HepG2 (cell line): Measurements from ENCODE around the gene A4GNT. TPM values are rescaled to one million over a fixed set of nuclear protein-coding genes. Genes with fewer than 3 reads are reported as not detected.

Experiments used
- ATF5 ChIP-seq: sonication (generic); formaldehyde crosslinking; IDR thresholded peaks from 2 replicates; pipeline ENCODE4 v1.4.0; 2020; ENCODE audit warnings: mild to moderate bottlenecking, low read depth, missing genetic modification reagents
- EP300 ChIP-seq, 3 experiments: sonication (generic) in 1 of 3; formaldehyde crosslinking in 1 of 3; IDR thresholded peaks; 2 replicates each; pipeline versions ENCODE4 v1.5.1 to v1.6.1; 2011 to 2020; ENCODE audit warnings: low read depth in 2 of 3, low read length in 2 of 3, borderline replicate concordance in 1 of 3, improper control_type of control experiment in 1 of 3, mild to moderate bottlenecking in 1 of 3, missing genetic modification reagents in 1 of 3, moderate library complexity in 1 of 3
- GABPB1 ChIP-seq: IDR thresholded peaks from 2 replicates; pipeline ENCODE4 v1.6.1; 2016; ENCODE audit warnings: mild to moderate bottlenecking, missing genetic modification reagents, moderate library complexity, missing compliant biosample characterization
- NONO ChIP-seq, 2 experiments: fragments of 450-650 bp in 1 of 2; sonication (generic) in 1 of 2; formaldehyde crosslinking in 1 of 2; IDR thresholded peaks in 1 of 2; conservative IDR thresholded peaks in 1 of 2; 2 replicates each; pipeline versions ENCODE4 v1.6.1 to v1.8.0; 2017 to 2022; ENCODE audit warnings: mild to moderate bottlenecking in 1 of 2, missing genetic modification reagents in 1 of 2, moderate library complexity in 1 of 2
- PRMT3 ChIP-seq: sonication (generic); formaldehyde crosslinking; IDR thresholded peaks from 2 replicates; pipeline ENCODE4 v1.8.1; 2022; ENCODE audit warnings: low read depth, mild to moderate bottlenecking, moderate library complexity, missing genetic modification reagents, borderline replicate concordance
- TFDP2 ChIP-seq: sonication (generic); formaldehyde crosslinking; IDR thresholded peaks from 2 replicates; pipeline ENCODE4 v1.4.0; 2020; ENCODE audit warnings: missing genetic modification reagents
- TOPORS ChIP-seq: sonication (generic); formaldehyde crosslinking; IDR thresholded peaks from 2 replicates; pipeline ENCODE4 v1.8.0; 2023; ENCODE audit warnings: mild to moderate bottlenecking, missing genetic modification reagents
- YEATS4 ChIP-seq: sonication (generic); formaldehyde crosslinking; IDR thresholded peaks from 2 replicates; pipeline ENCODE4 v1.4.0; 2020; ENCODE audit warnings: missing genetic modification reagents, borderline replicate concordance
- ZSCAN25 ChIP-seq: sonication (generic); formaldehyde crosslinking; IDR thresholded peaks from 2 replicates; pipeline ENCODE4 v1.8.0; 2022; ENCODE audit warnings: mild to moderate bottlenecking, missing genetic modification reagents
- polyA plus RNA-seq, 8 experiments: library from polyadenylated mRNA; depleted of rRNA in 3 of 8; stranded (reverse) in 7 of 8; unstranded in 1 of 8; fragments of >200 nt; fragmentation: Illumina TruSeq in 4 of 8; extraction: Trizol in 4 of 8; gene quantifications; 2 replicates each; pipeline versions ENCODE4 v1.2.1 to v1.2.3, GENCODE V29; 2011 to 2016; ENCODE audit warnings: low read depth in 4 of 8, missing spikeins in 1 of 8, mixed read lengths in 1 of 8; ENCODE audit not compliant: insufficient read depth in 1 of 8
- total RNA-seq, 5 experiments: library from RNA; depleted of rRNA; stranded (reverse); fragments of >200 nt; fragmentation: Illumina TruSeq; extraction: Trizol; gene quantifications; 2 replicates each; pipeline ENCODE4 v1.2.3, GENCODE V29; 2016; ENCODE audit warnings: low read depth in 1 of 5
- TF ChIP-seq, protein P1 (sequence below): sonication (generic); formaldehyde crosslinking; IDR thresholded peaks from 2 replicates; pipeline ENCODE4 v1.8.1; 2023; ENCODE audit warnings: mild to moderate bottlenecking, inconsistent platforms, moderate library complexity, missing genetic modification reagents, borderline replicate concordance
- TF ChIP-seq, protein P2 (sequence below): sonication (generic); formaldehyde crosslinking; IDR thresholded peaks from 2 replicates; pipeline ENCODE4 v1.5.0; 2020; ENCODE audit warnings: missing genetic modification reagents
- TF ChIP-seq, protein P3 (sequence below): sonication (generic); formaldehyde crosslinking; IDR thresholded peaks from 2 replicates; pipeline ENCODE4 v1.4.0; 2020; ENCODE audit warnings: missing genetic modification reagents
- TF ChIP-seq, protein P4 (sequence below): sonication (generic); formaldehyde crosslinking; conservative IDR thresholded peaks from 2 replicates; pipeline ENCODE4 v1.4.0; 2020; ENCODE audit warnings: missing genetic modification reagents
- TF ChIP-seq, protein P5 (sequence below): sonication (generic); formaldehyde crosslinking; conservative IDR thresholded peaks from 2 replicates; pipeline ENCODE4 v1.4.0; 2020; ENCODE audit warnings: mild to moderate bottlenecking, missing genetic modification reagents, moderate library complexity

A4GNT gene
- total and polyA plus RNA-seq, 2 of the 13 experiments (the other 11 are each of a cell fraction or from before 2014, with no cell fraction given), result not detected

DNA sequence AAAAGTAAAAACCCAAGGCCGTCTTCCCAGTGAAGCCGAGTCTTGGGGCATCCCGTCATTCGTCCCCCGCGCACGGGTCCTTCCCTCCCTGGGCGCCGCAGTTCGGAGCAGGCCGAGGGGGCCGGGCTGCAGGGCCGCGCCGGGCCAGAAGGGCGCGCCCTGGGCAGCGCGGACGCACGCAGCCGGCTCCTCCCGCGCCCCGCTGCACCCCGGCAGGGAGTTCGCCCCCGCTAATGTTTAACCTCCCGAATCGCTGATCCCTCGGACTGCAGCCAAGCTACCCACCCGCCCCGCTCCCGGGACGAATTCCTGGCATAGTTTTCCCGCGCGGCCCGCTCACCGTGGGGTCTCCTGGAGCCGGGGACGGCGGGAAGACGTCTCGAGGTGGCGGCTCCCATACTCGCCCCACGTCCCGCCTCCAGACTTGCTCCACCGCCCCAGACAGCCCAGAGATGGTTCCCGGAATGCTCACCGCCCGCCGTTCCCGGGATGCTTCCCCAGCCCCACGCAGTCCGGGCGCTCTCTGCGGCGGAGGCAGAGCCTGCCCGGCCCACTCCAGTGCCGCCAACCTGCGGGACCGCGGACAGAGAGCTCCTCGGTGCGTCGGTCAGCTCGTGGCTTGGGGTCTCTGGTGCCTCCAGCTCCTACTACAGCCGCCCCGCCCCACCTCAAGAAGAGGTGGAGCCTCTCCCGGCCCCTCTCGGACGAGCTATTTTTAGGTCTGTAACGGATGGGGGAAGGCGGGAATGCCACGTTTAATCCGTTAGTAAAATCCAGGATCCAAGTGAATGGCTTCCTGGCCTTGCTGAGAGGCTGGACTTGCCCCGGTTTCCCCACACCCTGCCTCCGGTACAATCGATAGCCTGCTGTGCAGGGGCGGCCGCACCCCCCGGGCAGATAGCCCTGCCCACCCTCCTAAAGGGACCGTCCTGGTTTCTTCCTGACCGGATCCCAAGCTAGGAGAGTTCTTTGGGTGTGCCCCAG lies 16.9 kb downstream of the A4GNT start, which contains the start of gene DZIP1L (continued):
- TF ChIP-seq PRMT3 (CRISPR knock-in tag) (no peak), EP300 (IDR thresholded peaks at IDR 0.05; ENCODE audit: low read depth in 2 of 2, low read length in 2 of 2) (no peak), EP300 (CRISPR knock-in tag; IDR thresholded peaks at IDR 0.05; ENCODE audit: borderline replicate concordance) (no peak), TOPORS (CRISPR knock-in tag) (no peak), TFDP2 (peak; percentile 1; the same call in 1 of the 2 replicates), NONO (IDR thresholded peaks at IDR 0.05) (no peak), NONO (CRISPR knock-in tag; conservative IDR thresholded peaks at IDR 0.05) (peak; percentile 56; the same call in 1 of the 2 replicates), ZSCAN25 (CRISPR knock-in tag) (0 out of 2 replicates have a peak, but pooled peaks have one; percentile 11), YEATS4 (CRISPR knock-in tag) (peak; percentile 70), GABPB1 (CRISPR knock-in tag) (0 out of 2 replicates have a peak, but pooled peaks have one; percentile 43), ATF5 (CRISPR knock-in tag) (no peak)
- TF ChIP-seq, protein P1, sequence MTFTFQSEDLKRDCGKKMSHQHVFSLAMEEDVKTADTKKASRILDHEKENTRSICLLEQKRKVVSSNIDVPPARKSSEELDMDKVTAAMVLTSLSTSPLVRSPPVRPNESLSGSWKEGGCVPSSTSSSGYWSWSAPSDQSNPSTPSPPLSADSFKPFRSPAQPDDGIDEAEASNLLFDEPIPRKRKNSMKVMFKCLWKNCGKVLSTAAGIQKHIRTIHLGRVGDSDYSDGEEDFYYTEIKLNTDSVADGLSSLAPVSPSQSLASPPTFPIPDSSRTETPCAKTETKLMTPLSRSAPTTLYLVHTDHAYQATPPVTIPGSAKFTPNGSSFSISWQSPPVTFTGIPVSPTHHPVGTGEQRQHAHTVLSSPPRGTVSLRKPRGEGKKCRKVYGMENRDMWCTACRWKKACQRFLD, result peak; percentile 71; the same call in 1 of the 2 replicates
- TF ChIP-seq, protein P2, sequence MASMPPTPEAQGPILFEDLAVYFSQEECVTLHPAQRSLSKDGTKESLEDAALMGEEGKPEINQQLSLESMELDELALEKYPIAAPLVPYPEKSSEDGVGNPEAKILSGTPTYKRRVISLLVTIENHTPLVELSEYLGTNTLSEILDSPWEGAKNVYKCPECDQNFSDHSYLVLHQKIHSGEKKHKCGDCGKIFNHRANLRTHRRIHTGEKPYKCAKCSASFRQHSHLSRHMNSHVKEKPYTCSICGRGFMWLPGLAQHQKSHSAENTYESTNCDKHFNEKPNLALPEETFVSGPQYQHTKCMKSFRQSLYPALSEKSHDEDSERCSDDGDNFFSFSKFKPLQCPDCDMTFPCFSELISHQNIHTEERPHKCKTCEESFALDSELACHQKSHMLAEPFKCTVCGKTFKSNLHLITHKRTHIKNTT, result no peak
- TF ChIP-seq, protein P3, sequence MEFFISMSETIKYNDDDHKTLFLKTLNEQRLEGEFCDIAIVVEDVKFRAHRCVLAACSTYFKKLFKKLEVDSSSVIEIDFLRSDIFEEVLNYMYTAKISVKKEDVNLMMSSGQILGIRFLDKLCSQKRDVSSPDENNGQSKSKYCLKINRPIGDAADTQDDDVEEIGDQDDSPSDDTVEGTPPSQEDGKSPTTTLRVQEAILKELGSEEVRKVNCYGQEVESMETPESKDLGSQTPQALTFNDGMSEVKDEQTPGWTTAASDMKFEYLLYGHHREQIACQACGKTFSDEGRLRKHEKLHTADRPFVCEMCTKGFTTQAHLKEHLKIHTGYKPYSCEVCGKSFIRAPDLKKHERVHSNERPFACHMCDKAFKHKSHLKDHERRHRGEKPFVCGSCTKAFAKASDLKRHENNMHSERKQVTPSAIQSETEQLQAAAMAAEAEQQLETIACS (CRISPR knock-in tag), result 0 out of 2 replicates have a peak, but pooled peaks have one; percentile 30
- TF ChIP-seq, protein P4, sequence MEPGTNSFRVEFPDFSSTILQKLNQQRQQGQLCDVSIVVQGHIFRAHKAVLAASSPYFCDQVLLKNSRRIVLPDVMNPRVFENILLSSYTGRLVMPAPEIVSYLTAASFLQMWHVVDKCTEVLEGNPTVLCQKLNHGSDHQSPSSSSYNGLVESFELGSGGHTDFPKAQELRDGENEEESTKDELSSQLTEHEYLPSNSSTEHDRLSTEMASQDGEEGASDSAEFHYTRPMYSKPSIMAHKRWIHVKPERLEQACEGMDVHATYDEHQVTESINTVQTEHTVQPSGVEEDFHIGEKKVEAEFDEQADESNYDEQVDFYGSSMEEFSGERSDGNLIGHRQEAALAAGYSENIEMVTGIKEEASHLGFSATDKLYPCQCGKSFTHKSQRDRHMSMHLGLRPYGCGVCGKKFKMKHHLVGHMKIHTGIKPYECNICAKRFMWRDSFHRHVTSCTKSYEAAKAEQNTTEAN (CRISPR knock-in tag), result peak; percentile 54; the same call in 1 of the 2 replicates
- TF ChIP-seq, protein P5, sequence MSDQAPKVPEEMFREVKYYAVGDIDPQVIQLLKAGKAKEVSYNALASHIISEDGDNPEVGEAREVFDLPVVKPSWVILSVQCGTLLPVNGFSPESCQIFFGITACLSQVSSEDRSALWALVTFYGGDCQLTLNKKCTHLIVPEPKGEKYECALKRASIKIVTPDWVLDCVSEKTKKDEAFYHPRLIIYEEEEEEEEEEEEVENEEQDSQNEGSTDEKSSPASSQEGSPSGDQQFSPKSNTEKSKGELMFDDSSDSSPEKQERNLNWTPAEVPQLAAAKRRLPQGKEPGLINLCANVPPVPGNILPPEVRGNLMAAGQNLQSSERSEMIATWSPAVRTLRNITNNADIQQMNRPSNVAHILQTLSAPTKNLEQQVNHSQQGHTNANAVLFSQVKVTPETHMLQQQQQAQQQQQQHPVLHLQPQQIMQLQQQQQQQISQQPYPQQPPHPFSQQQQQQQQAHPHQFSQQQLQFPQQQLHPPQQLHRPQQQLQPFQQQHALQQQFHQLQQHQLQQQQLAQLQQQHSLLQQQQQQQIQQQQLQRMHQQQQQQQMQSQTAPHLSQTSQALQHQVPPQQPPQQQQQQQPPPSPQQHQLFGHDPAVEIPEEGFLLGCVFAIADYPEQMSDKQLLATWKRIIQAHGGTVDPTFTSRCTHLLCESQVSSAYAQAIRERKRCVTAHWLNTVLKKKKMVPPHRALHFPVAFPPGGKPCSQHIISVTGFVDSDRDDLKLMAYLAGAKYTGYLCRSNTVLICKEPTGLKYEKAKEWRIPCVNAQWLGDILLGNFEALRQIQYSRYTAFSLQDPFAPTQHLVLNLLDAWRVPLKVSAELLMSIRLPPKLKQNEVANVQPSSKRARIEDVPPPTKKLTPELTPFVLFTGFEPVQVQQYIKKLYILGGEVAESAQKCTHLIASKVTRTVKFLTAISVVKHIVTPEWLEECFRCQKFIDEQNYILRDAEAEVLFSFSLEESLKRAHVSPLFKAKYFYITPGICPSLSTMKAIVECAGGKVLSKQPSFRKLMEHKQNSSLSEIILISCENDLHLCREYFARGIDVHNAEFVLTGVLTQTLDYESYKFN (CRISPR knock-in tag), result no peak
